GM03348 (cell line): ENCODE results near the gene MTERF4.
"Not testable (repeated sequence)": the region's sequence is repeated elsewhere in the genome, so short reads cannot be mapped to it uniquely, and the experiment has no call there.

ENCODE experiments used
- DNase-seq: peaks from one replicate; pipeline ENCODE4 v3.0.0; 2012; ENCODE audit warnings: low spot score

MTERF4 gene

DNA sequence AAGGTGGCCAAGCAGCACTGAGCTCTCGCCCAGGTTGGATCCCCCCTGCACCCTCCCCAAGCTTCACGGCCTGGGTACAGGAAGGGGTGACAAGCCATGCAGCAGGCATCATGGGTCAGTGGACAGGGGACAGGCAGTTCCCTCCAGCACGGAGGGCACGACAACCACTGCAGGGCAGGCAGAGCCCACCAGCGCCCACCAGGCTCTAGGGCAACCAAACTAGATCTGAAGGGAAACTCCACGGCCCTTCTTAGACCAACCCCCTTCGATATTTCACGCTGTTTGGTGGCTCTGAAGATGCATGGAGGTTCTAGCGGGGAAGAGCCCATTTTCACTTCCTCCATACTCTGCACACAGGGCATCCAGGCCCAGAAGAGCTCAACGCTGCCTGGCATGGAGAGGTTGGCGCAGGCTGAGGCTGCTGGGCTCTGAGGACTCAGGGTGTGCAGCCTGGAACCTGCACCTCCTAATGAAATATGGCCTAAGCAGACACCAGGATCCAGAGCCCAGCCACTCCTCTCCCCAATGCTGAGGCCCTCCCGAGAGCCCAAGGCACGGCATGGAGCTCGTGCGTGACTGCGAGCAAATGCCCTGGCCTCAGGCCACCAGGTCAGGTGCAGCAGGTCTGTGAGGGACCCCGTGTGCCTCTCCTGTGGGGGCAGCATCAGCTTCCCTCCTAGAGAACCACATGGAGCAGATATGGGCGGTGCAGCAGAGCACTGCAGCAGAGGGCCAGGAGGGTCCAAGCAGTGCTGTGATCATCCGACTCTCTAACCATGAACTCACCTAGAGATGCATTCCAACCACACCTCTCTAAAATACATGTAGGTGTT, 8.7 kb upstream of the MTERF4 start:
- no peak for DNase-seq

GRCh38 chr2:241110089-241110606, 8.1 kb upstream of the MTERF4 start:
- no peak for DNase-seq

- no peak for DNase-seq
Measured at GRCh38 chr2:241109210-241110088, 7.4 kb upstream of the MTERF4 start.

GRCh38 chr2:241108271-241109209, 6.5 kb upstream of the MTERF4 start:
- no peak for DNase-seq

- no peak for DNase-seq
Measured at GRCh38 chr2:241107031-241107783, 5.1 kb upstream of the MTERF4 start.

- no peak for DNase-seq
Measured at GRCh38 chr2:241105641-241106040, 3.6 kb upstream of the MTERF4 start.

GRCh38 chr2:241104611-241105010, 2.5 kb upstream of the MTERF4 start:
- DNase-seq = not testable (repeated sequence)

DNA sequence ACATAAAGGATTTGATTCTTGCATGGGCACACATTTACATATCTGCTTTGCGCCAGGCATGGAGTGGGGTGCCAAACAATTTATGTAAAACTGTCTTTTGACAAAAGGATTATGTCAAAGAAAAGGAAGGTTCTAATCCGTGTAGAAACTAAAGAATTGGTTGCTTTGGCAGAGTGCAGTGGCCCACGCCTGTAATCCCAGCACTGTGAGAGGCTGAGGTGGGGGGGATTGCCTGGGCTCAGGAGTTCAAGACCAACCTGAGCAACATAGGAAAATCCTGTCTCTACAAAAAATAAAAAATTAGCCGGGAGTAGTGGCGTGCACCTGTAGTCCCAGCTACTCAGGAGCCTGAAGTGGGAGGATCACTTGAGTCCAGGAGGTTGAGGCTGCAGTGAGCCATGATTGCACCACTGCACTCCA, 1.1 kb upstream of the MTERF4 start:
- DNase-seq = no peak

- DNase-seq = no peak
Measured at GRCh38 chr2:241099246-241099645, 2.8 kb downstream of the MTERF4 start.

DNA sequence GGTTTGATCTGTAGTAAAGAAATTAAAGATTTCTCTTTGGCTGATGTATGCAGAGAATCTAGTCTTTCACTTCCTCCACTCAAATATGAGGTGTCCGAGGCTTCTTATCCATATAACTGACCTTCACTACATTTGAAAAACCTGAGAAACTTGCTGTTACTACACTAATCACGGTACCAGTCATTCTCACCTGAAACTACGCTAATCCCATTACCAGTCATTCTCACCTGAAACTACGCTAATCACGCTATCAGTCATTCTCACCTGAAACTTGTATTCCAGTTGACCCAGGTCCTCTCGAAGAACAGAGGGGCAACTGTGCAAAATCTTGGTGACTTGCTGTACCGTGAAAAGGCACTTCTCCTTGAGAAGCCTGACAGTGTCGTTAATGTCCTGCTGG, 5.1 kb downstream of the MTERF4 start:
- DNase-seq = no peak

DNA sequence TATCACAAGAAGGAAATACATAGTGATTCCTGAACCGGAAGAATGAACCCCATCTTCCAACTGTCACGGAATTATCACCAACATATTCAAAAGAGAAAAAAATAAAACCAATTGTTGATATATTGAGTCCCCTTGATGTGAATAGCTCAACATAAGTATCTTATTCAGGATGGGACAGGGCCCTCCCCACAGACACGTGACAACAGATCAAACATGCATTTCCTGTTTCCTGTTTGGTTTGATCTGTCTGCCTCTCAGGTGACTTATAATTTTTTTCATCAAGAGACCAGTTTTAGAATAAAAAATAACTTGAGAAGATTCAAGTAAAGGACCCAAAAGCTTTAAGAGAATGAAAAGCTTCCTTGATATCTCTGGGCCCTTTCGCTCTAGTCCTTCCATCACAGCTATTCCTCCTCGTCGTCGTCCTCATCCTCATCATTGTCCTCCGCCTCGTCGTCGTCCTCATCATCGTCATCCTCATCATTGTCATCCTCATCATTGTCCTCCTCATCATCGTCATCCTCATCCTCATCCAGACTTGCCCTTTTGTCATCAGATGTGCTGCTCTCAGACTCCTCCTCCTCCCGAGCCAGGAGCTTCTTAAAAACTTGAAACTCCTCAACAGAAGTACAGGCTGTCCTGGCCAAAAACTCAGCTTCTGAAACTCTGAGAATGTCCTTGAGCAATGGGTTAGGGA, 6.3 kb downstream of the MTERF4 start:
- DNase-seq = no peak

- no peak for DNase-seq
Measured at GRCh38 chr2:241094924-241095420, 7.1 kb downstream of the MTERF4 start.

DNA sequence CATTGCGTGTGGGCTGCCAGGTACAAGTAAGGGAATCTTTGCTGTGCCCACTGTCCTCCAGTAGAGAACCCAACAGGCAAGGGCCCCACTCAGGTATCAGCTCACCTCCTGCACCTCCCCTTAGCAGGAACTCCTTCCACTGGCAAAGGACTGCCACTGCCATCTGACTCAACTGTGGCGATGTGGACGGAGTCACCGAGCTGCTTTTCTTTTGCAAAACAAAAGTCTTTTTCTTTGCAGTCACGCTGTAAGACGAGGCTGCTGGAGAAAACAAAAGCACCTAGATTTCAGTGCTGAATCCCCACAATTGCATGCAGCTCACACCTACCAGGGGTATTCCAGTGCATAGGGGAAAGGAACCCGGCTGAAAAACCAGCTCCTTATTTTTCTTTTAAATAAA, 7.9 kb downstream of the MTERF4 start:
- DNase-seq = no peak

DNA sequence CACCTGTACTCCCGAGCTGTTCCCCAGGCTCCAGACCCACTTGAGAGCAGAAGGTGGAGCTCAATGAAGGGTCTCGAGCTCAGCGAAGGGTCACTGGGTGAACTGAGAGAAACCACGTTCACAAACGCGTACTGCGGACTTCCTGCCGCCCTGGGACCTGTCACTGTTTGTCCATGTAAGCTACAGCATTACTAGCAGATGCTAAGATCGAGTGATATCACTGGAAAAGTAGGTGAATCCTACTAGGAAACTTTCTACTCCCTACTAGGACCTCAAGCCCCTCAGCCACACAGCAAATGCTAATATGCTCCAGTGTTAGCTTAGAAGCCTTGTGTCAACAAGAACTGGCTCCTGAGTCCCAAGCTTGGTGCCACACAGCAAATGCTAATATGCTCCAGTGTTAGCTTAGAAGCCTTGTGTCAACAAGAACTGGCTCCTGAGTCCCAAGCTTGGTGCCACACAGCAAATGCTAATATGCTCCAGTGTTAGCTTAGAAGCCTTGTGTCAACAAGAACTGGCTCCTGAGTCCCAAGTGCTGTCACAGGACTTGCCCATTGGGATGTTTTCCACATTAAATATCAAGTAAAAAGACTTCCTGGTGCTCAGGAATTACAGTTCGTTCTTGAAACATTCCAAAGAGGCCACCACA, 8.8 kb downstream of the MTERF4 start:
- DNase-seq = not testable (repeated sequence)

GRCh38 chr2:241092677-241093076, 9.4 kb downstream of the MTERF4 start:
- no peak for DNase-seq

GRCh38 chr2:241091734-241092445, 10.2 kb downstream of the MTERF4 start:
- no peak for DNase-seq

GRCh38 chr2:241091201-241091600, 10.9 kb downstream of the MTERF4 start:
- DNase-seq = no peak

DNA sequence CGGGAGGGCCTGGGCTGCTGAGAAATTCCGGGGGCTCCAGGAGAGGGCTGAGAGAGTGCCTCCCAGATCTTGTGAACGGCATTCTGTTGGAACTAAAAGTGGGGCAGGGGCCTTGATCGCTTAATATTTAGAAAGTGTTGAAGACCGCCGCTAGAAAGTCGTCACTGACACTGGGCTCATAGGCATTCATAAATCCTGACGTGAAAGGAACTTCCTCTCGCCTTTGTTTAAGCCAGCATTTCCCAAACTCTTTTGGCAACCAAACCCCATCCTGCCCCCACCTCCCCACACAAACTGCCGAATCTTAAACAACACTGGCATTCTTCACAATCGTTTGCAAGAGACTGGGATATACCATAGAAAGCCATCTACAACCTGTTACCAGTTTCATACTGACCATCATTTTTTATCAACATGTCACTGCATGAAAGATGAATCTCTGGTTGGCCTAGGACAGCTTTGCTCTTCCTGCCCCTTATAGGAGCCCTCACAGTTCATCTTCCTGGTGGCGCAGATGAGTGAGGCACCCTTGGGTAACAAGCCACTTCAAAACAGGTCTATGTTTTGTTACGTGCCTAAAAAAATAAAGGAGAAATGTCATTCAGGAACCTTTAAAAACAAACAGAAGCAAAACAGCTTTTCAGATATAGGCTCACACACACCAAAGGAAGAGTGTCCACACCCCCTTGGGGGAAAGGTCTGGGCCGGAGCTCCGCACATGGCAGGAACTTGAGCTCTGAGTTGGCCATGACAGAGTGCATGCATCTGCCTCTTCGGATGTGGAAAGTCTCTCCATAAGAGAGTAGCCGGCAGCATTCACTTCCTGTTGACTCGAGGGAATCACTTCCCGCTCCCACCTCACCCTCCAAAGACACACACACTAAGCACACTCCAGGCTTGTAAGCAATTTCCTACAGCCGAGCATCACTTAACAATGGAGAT, 13.0 kb downstream of the MTERF4 start:
- DNase-seq = no peak
